H1 (cell line): ENCODE data around the gene CXCL14. TPM values are rescaled to one million over a fixed set of nuclear protein-coding genes. Genes with fewer than 3 reads are reported as not detected.

Experiments used
- CBX8 ChIP-seq: fragments of 300-800, 300-1000 bp; sonication (generic); IDR thresholded peaks from 2 replicates; pipeline ENCODE4 v1.7.1; 2016; ENCODE audit warnings: low read depth, low read length, borderline replicate concordance
- CEBPB ChIP-seq: IDR thresholded peaks from 2 replicates; pipeline ENCODE4 v1.6.1; 2012; ENCODE audit warnings: low read depth, low read length
- EGR1 ChIP-seq: IDR thresholded peaks from 2 replicates; pipeline ENCODE4 v1.6.1; 2011; ENCODE audit warnings: low read depth, low read length, borderline replicate concordance
- HDAC6 ChIP-seq: IDR thresholded peaks from one replicate; pipeline ENCODE4 v1.7.1; 2012; ENCODE audit warnings: low read depth, mild to moderate bottlenecking, inconsistent platforms, low read length, moderate library complexity
- JUN ChIP-seq: IDR thresholded peaks from 2 replicates; pipeline ENCODE4 v1.6.1; 2011; ENCODE audit warnings: low read depth, mild to moderate bottlenecking, improper control_type of control experiment, low read length
- RAD21 ChIP-seq, 2 experiments: IDR thresholded peaks in 1 of 2; conservative IDR thresholded peaks in 1 of 2; 2 replicates each; pipeline ENCODE4 v1.6.1; 2011; ENCODE audit warnings: low read depth in 2 of 2, low read length in 2 of 2, improper control_type of control experiment in 1 of 2, inconsistent platforms in 1 of 2, mild to moderate bottlenecking in 1 of 2, moderate library complexity in 1 of 2
- RNF2 ChIP-seq: fragments of 200-900, 300-1000 bp; sonication (generic); IDR thresholded peaks from 2 replicates; pipeline ENCODE4 v1.7.1; 2016; ENCODE audit warnings: borderline replicate concordance, low read depth, mild to moderate bottlenecking, antibody characterized with exemption, low read length; ENCODE audit not compliant: poor library complexity, severe bottlenecking; ENCODE audit errors: missing control alignments
- SIRT6 ChIP-seq: IDR thresholded peaks from one replicate; pipeline ENCODE4 v1.7.1; 2012; ENCODE audit warnings: low read length, inconsistent platforms
- TBP ChIP-seq: IDR thresholded peaks from 2 replicates; pipeline ENCODE4 v1.6.1; 2011; ENCODE audit warnings: low read depth, low read length, improper control_type of control experiment
- TEAD4 ChIP-seq: IDR thresholded peaks from 2 replicates; pipeline ENCODE4 v1.6.1; 2012; ENCODE audit warnings: low read depth, low read length, inconsistent platforms, mixed read lengths
- ZNF274 ChIP-seq: IDR thresholded peaks from 2 replicates; pipeline ENCODE4 v1.7.0; 2012; ENCODE audit warnings: low read length, borderline replicate concordance; ENCODE audit errors: extremely low read depth
- polyA plus RNA-seq, 7 experiments: library from polyadenylated mRNA; depleted of rRNA in 3 of 7; stranded (reverse) in 5 of 7; unstranded in 2 of 7; fragments of >200 nt in 5 of 7; fragments of 200-250 nt in 2 of 7; gene quantifications; 1 replicate in 5 of 7; 2 replicates in 1 of 7; 4 replicates in 1 of 7; pipeline versions ENCODE4 v1.2.1 to v1.2.3, GENCODE V29; 2011 to 2013; ENCODE audit warnings: missing spikeins in 2 of 7, mixed read lengths in 2 of 7
- total RNA-seq: library from RNA; stranded (reverse); fragmentation: NEBNext Ultra II Directional; extraction: Animal tissue kit (Norgen Biotek cat#: 25700); gene quantifications from 2 replicates; pipeline ENCODE4 v1.2.1, GENCODE V29; 2021
- TF ChIP-seq, protein P1 (sequence below): IDR thresholded peaks from 2 replicates; pipeline ENCODE4 v1.6.1; 2012; ENCODE audit warnings: low read length, inconsistent platforms

The CXCL14 gene
- total and polyA plus RNA-seq, 2 of the 8 experiments (the other 6 are each of a cell fraction or from before 2014, with no cell fraction given) = 1.5 to 1.8 TPM

GRCh38 chr5:135534609-135535419 lies 44.0 kb downstream of the CXCL14 start (continued):
- TF ChIP-seq RNF2 = peak; percentile 19
- TF ChIP-seq TBP = 0 out of 2 replicates have a peak, but pooled peaks have one; percentile 23
- TF ChIP-seq JUN = no peak
- TF ChIP-seq CEBPB = no peak
- no peak for TF ChIP-seq ZNF274
- TF ChIP-seq, protein P1, sequence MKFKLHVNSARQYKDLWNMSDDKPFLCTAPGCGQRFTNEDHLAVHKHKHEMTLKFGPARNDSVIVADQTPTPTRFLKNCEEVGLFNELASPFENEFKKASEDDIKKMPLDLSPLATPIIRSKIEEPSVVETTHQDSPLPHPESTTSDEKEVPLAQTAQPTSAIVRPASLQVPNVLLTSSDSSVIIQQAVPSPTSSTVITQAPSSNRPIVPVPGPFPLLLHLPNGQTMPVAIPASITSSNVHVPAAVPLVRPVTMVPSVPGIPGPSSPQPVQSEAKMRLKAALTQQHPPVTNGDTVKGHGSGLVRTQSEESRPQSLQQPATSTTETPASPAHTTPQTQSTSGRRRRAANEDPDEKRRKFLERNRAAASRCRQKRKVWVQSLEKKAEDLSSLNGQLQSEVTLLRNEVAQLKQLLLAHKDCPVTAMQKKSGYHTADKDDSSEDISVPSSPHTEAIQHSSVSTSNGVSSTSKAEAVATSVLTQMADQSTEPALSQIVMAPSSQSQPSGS = no peak
- no peak for TF ChIP-seq TEAD4
- no peak for TF ChIP-seq SIRT6
- TF ChIP-seq CBX8 = no peak
- TF ChIP-seq HDAC6 = no peak
- TF ChIP-seq EGR1 = no peak
- TF ChIP-seq RAD21 (IDR thresholded peaks at IDR 0.05 in 1 of 2, conservative IDR thresholded peaks at IDR 0.05 in 1 of 2; ENCODE audit: low read depth in 2 of 2, low read length in 2 of 2) = peak in 1 of 2 experiments; percentile 28; a peak in 1 of 4 replicates
